Erythroblast (primary cell): ENCODE measurements around the gene ADAM15.

ENCODE experiments used
- GATA1 ChIP-seq: IDR thresholded peaks from 2 replicates; pipeline ENCODE4 v1.6.1; 2011; ENCODE audit warnings: low read depth, mild to moderate bottlenecking, control low read depth, low read length, moderate library complexity
- POLR2A ChIP-seq: IDR thresholded peaks from 2 replicates; pipeline ENCODE4 v1.6.1; 2011; ENCODE audit warnings: mild to moderate bottlenecking, low read length

- TF ChIP-seq POLR2A (no peak), GATA1 (no peak)
These were observed 48.2 kb downstream of the ADAM15 start for GRCh38 chr1:155099331-155099730.
